ENCODE data around the gene AAMDC.

AAMDC gene

GRCh38 chr11:77820565-77821348 lies at the start of gene AAMDC, which contains the start of gene RSF1:
TSS of gene AAMDC (plus strand) at chr11:77821144. CDS start at chr11:77842497, 21,353 bp downstream.
TSS of gene RSF1 (minus strand) at chr11:77820722. CDS start at chr11:77820714, 8 bp downstream.
- H3K4me3 ChIP-seq (ENCODE audit: low read depth, low read length), result peak within 1 kb of the TSS; percentile 97
- DNase-seq (ENCODE audit: low read depth), result peak; percentile 93
- TF ChIP-seq, protein P1, sequence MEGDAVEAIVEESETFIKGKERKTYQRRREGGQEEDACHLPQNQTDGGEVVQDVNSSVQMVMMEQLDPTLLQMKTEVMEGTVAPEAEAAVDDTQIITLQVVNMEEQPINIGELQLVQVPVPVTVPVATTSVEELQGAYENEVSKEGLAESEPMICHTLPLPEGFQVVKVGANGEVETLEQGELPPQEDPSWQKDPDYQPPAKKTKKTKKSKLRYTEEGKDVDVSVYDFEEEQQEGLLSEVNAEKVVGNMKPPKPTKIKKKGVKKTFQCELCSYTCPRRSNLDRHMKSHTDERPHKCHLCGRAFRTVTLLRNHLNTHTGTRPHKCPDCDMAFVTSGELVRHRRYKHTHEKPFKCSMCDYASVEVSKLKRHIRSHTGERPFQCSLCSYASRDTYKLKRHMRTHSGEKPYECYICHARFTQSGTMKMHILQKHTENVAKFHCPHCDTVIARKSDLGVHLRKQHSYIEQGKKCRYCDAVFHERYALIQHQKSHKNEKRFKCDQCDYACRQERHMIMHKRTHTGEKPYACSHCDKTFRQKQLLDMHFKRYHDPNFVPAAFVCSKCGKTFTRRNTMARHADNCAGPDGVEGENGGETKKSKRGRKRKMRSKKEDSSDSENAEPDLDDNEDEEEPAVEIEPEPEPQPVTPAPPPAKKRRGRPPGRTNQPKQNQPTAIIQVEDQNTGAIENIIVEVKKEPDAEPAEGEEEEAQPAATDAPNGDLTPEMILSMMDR (IDR thresholded peaks at IDR 0.05; ENCODE audit: control insufficient read depth, extremely low read depth, insufficient read depth), result peak; percentile 77

- H3K4me3 ChIP-seq (ENCODE audit: low read depth, low read length), result no peak overlapping the region
- TF ChIP-seq, protein P1 (IDR thresholded peaks at IDR 0.05; ENCODE audit: control insufficient read depth, extremely low read depth, insufficient read depth), result no peak
- no peak for DNase-seq (ENCODE audit: low read depth)
These were observed 45.0 kb upstream of the AAMDC start for GRCh38 chr11:77775936-77776335.

DNA sequence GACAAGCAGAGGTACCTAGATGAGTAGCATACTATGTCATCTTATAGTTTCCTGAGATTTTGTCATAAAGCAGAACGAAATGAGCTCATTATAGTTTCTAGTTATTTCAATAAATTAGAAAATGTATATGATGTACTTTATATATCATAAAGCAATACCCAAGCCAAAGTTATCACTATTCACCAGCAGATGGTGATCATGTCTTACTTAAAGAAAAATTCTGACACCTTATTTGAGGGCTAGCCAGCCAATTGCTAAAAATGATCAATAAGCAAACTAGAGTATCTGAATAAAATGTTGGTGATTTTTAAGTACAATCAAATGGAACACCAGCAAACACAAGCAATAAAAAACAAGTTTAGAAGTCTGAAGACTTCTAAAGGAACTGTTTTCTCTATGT lies 44.5 kb upstream of the AAMDC start:
- no peak for DNase-seq (ENCODE audit: low read depth)
- no peak overlapping the region for H3K4me3 ChIP-seq (ENCODE audit: low read depth, low read length)
- TF ChIP-seq, protein P1 (IDR thresholded peaks at IDR 0.05; ENCODE audit: control insufficient read depth, extremely low read depth, insufficient read depth), result peak; percentile 45

- DNase-seq (ENCODE audit: low read depth), result no peak
- H3K4me3 ChIP-seq (ENCODE audit: low read depth, low read length), result no peak overlapping the region
- TF ChIP-seq, protein P1 (IDR thresholded peaks at IDR 0.05; ENCODE audit: control insufficient read depth, extremely low read depth, insufficient read depth), result no peak
These were observed 42.8 kb upstream of the AAMDC start for GRCh38 chr11:77778118-77778517.

- TF ChIP-seq, protein P1 (IDR thresholded peaks at IDR 0.05; ENCODE audit: control insufficient read depth, extremely low read depth, insufficient read depth), result no peak
- DNase-seq (ENCODE audit: low read depth), result no peak
- H3K4me3 ChIP-seq (ENCODE audit: low read depth, low read length), result no peak overlapping the region
These were observed 42.4 kb upstream of the AAMDC start for GRCh38 chr11:77778549-77778948.

GRCh38 chr11:77779935-77780334 lies 41.0 kb upstream of the AAMDC start:
- peak; percentile 14 for DNase-seq (ENCODE audit: low read depth)
- TF ChIP-seq, protein P1 (IDR thresholded peaks at IDR 0.05; ENCODE audit: control insufficient read depth, extremely low read depth, insufficient read depth), result no peak
- H3K4me3 ChIP-seq (ENCODE audit: low read depth, low read length), result no peak overlapping the region
